RWPE2 (cell line): ENCODE results near the gene OR5A1.

Source experiments
- ATAC-seq: fragments of 200-7000 bp; cut with Tn5 transposase; 3 replicates; pipeline ENCODE4 v1.9.1; 2021; ENCODE audit warnings: low read depth
- DNase-seq: peaks from one replicate; pipeline ENCODE4 v3.0.0-alpha.2; 2020; ENCODE audit warnings: low spot score
- H3K27ac ChIP-seq: fragments of 450-650 bp; 2 replicates; pipeline ENCODE4 v1.5.1; 2017; ENCODE audit warnings: mild to moderate bottlenecking; ENCODE audit not compliant: poor library complexity, severe bottlenecking
- H3K27me3 ChIP-seq: fragments of 250-450 bp; sonication (Bioruptor Pico); 2 replicates; pipeline ENCODE4 v1.5.1; 2021; ENCODE audit warnings: mild to moderate bottlenecking, moderate library complexity; ENCODE audit not compliant: insufficient read depth, poor library complexity, severe bottlenecking
- H3K36me3 ChIP-seq: fragments of 250-450 bp; sonication (Bioruptor Pico); 2 replicates; pipeline ENCODE4 v1.5.1; 2020; ENCODE audit warnings: low read depth, mild to moderate bottlenecking, moderate library complexity
- H3K4me1 ChIP-seq: fragments of 250-450 bp; sonication (Bioruptor Pico); 2 replicates; pipeline ENCODE4 v1.5.1; 2021; ENCODE audit warnings: mild to moderate bottlenecking, moderate library complexity; ENCODE audit not compliant: insufficient read depth, poor library complexity, severe bottlenecking
- H3K4me3 ChIP-seq: fragments of 250-450 bp; sonication (Bioruptor Pico); 2 replicates; pipeline ENCODE4 v1.5.1; 2021; ENCODE audit warnings: mild to moderate bottlenecking, moderate library complexity; ENCODE audit not compliant: severe bottlenecking
- H3K9me3 ChIP-seq: fragments of 250-450 bp; sonication (Bioruptor Pico); 2 replicates; pipeline ENCODE4 v1.5.1; 2021; ENCODE audit warnings: mild to moderate bottlenecking, moderate library complexity; ENCODE audit not compliant: severe bottlenecking
- CTCF ChIP-seq: fragments of 450-650 bp; IDR thresholded peaks from one replicate; pipeline ENCODE4 v1.5.1; 2017; ENCODE audit warnings: mild to moderate bottlenecking, moderate library complexity; ENCODE audit not compliant: poor library complexity, severe bottlenecking

The OR5A1 gene

GRCh38 chr11:59413646-59414045 lies 22.6 kb upstream of the OR5A1 start:
- no peak for TF ChIP-seq CTCF
- ATAC-seq (no peak), DNase-seq (no peak)

GRCh38 chr11:59415111-59415510 lies 21.2 kb upstream of the OR5A1 start:
- Histone ChIP-seq H3K4me3 (no peak overlapping the region), H3K36me3 (no peaks in the 10 kb centered on the region), H3K27ac (no peak overlapping the region), H3K4me1 (no peaks in the 10 kb centered on the region), H3K27me3 (no peaks in the 10 kb centered on the region), H3K9me3 (no peaks in the 10 kb centered on the region)
- DNase-seq (no peak), ATAC-seq (no peak)
- no peak for TF ChIP-seq CTCF

More at GRCh38 chr11:59413646-59414045, 22.6 kb upstream of the OR5A1 start:
- Histone ChIP-seq H3K9me3 (no peaks in the 10 kb centered on the region), H3K4me3 (no peak overlapping the region), H3K4me1 (no peaks in the 10 kb centered on the region), H3K36me3 (no peaks in the 10 kb centered on the region), H3K27ac (no peak overlapping the region), H3K27me3 (no peaks in the 10 kb centered on the region)

- Histone ChIP-seq H3K9me3 (no peaks in the 10 kb centered on the region), H3K4me1 (no peaks in the 10 kb centered on the region), H3K4me3 (no peak overlapping the region), H3K36me3 (no peaks in the 10 kb centered on the region), H3K27ac (no peak overlapping the region), H3K27me3 (no peaks in the 10 kb centered on the region)
- no peak for TF ChIP-seq CTCF
- ATAC-seq: no peak
- DNase-seq: no peak
Measured at GRCh38 chr11:59416613-59417012, 19.7 kb upstream of the OR5A1 start.

GRCh38 chr11:59417023-59417422 lies 19.2 kb upstream of the OR5A1 start:
- Histone ChIP-seq H3K4me3 (no peak overlapping the region), H3K36me3 (no peaks in the 10 kb centered on the region), H3K9me3 (no peaks in the 10 kb centered on the region), H3K27me3 (no peaks in the 10 kb centered on the region), H3K4me1 (no peaks in the 10 kb centered on the region), H3K27ac (no peak overlapping the region)
- no peak for TF ChIP-seq CTCF
- ATAC-seq (no peak), DNase-seq (no peak)

GRCh38 chr11:59418156-59418555 lies 18.1 kb upstream of the OR5A1 start:
- Histone ChIP-seq H3K27me3 (no peaks in the 10 kb centered on the region), H3K9me3 (no peaks in the 10 kb centered on the region), H3K4me3 (no peak overlapping the region), H3K27ac (no peak overlapping the region), H3K4me1 (no peaks in the 10 kb centered on the region), H3K36me3 (no peaks in the 10 kb centered on the region)
- DNase-seq (no peak), ATAC-seq (no peak)
- TF ChIP-seq CTCF: no peak
